NCI-H526 treated with DMSO at 0.1 percent for 48 hours (cell line): Measurements from ENCODE around the gene KLHL29.

ENCODE experiments used
- DNase-seq: peaks from one replicate; lab custom pipeline; 2025; lab: John Stamatoyannopoulos, UW

Gene KLHL29

GRCh38 chr2:23550553-23550952, 165.6 kb downstream of the KLHL29 start:
- DNase-seq, result no peak

GRCh38 chr2:23551875-23552274, 166.9 kb downstream of the KLHL29 start:
- DNase-seq, result no peak

GRCh38 chr2:23553561-23553960, 168.6 kb downstream of the KLHL29 start:
- no peak for DNase-seq

- DNase-seq, result no peak
Observed at GRCh38 chr2:23554054-23554697, 169.2 kb downstream of the KLHL29 start.

- DNase-seq, result no peak
Observed at GRCh38 chr2:23555944-23556343, 171.0 kb downstream of the KLHL29 start.

- no peak for DNase-seq
Observed at GRCh38 chr2:23556929-23557328, 171.9 kb downstream of the KLHL29 start.

GRCh38 chr2:23557455-23557854, 172.5 kb downstream of the KLHL29 start:
- no peak for DNase-seq

GRCh38 chr2:23559561-23560239, 174.7 kb downstream of the KLHL29 start:
- no peak for DNase-seq

- no peak for DNase-seq
Observed at GRCh38 chr2:23561088-23561487, 176.1 kb downstream of the KLHL29 start.

GRCh38 chr2:23561544-23561943, 176.6 kb downstream of the KLHL29 start:
- no peak for DNase-seq

GRCh38 chr2:23562143-23562542, 177.2 kb downstream of the KLHL29 start:
- no peak for DNase-seq

GRCh38 chr2:23563151-23563550, 178.2 kb downstream of the KLHL29 start:
- DNase-seq, result no peak

- DNase-seq, result no peak
Observed at GRCh38 chr2:23563673-23564614, 179.0 kb downstream of the KLHL29 start.

- no peak for DNase-seq
Observed at GRCh38 chr2:23564615-23564960, 179.6 kb downstream of the KLHL29 start.

- DNase-seq, result no peak
Observed at GRCh38 chr2:23565374-23565773, 180.4 kb downstream of the KLHL29 start.

- DNase-seq, result no peak
Observed at GRCh38 chr2:23565814-23566213, 180.8 kb downstream of the KLHL29 start.

- DNase-seq, result no peak
Observed at GRCh38 chr2:23566241-23567142, 181.5 kb downstream of the KLHL29 start.

- DNase-seq, result no peak
Observed at GRCh38 chr2:23567161-23567756, 182.3 kb downstream of the KLHL29 start.

- no peak for DNase-seq
Observed at GRCh38 chr2:23568211-23568610, 183.2 kb downstream of the KLHL29 start.

GRCh38 chr2:23568626-23569190, 183.7 kb downstream of the KLHL29 start:
- DNase-seq, result no peak

- DNase-seq, result no peak
Observed at GRCh38 chr2:23569761-23570365, 184.9 kb downstream of the KLHL29 start.
